Measurements from ENCODE around the gene RCC1. TPM values are rescaled to one million over a fixed set of nuclear protein-coding genes. Genes with fewer than 3 reads are reported as not detected.
"Not testable (repeated sequence)": the region's sequence is repeated elsewhere in the genome, so short reads cannot be mapped to it uniquely, and the experiment has no call there.

RCC1 gene
- polyA plus RNA-seq, 1 donor = 46.2 TPM

DNA sequence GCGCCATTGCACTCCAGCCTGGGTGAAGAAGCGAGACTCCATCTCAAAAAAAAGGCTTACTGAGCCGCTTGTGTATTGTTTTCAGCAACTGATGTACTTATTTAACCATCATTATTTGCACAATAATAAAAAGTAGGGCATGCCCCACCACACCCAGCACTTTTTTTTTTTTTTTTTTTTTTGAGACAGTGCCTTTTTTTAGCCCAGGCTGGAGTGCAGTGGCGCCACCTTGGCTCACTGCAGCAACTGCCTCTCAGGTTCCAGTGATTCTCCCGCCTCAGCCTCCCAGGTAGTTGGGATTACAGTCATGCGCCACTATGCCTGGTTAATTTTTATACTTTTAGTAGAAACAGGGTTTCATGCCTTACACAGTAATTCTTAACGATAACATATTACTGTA lies 34.8 kb downstream of the RCC1 start:
- Histone ChIP-seq H3K4me3 (ENCODE audit: low read length) (no peak overlapping the region), H3K4me1 (ENCODE audit: control insufficient read depth, insufficient read depth, low read length) (no peaks in the 10 kb centered on the region), H3K27ac (ENCODE audit: low read length) (no peak overlapping the region), H3K9me3 (ENCODE audit: control insufficient read depth, low read depth, low read length) (no peaks in the 10 kb centered on the region), H3K27me3 (ENCODE audit: control insufficient read depth, insufficient read depth, low read length) (no peaks in the 10 kb centered on the region), H3K36me3 (ENCODE audit: control insufficient read depth, insufficient read depth, low read length) (peaks cover 29% of the 10 kb centered on the region)
- no peak for DNase-seq
- WGBS (ENCODE audit: insufficient coverage, low lambda C conversion rate) = no CpG with 5 or more reads among the region's 7 CpGs

DNA sequence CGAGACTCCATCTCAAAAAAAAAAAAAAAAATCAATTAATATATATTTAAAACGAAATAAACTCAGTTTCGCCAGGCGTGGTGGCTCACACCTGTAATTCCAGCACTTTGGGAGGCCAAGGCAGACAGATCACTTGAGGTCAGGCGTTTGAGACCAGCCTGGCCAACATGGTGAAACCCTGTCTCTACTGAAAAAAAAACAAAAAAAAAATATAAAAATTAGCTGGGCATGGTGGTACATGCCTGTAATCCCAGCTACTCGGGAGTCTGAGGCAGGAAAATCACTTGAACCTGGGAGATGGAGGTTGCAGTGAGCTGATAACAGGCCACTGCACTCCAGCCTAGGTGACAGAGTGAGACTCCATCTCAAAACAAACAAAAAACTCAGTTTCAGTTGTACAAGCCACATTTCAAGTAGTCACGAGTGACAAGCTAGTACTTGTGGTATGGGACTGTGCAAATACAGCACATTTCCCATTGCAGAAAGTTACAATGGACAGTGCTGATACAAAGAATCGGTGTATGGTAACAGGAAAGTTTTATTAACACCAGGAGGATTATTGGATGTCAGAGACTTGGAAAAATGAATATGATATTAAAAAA lies 35.7 kb downstream of the RCC1 start:
- not testable (repeated sequence) for H3K27me3 ChIP-seq (ENCODE audit: control insufficient read depth, insufficient read depth, low read length); H3K4me1 ChIP-seq (ENCODE audit: control insufficient read depth, insufficient read depth, low read length); H3K9me3 ChIP-seq (ENCODE audit: control insufficient read depth, low read depth, low read length); DNase-seq; H3K4me3 ChIP-seq (ENCODE audit: low read length); H3K27ac ChIP-seq (ENCODE audit: low read length)
- H3K36me3 ChIP-seq (ENCODE audit: control insufficient read depth, insufficient read depth, low read length) = peaks cover 21% of the 10 kb centered on the region
- 89% methylated on average over 2 of the region's 8 CpGs for WGBS (ENCODE audit: insufficient coverage, low lambda C conversion rate)

DNA sequence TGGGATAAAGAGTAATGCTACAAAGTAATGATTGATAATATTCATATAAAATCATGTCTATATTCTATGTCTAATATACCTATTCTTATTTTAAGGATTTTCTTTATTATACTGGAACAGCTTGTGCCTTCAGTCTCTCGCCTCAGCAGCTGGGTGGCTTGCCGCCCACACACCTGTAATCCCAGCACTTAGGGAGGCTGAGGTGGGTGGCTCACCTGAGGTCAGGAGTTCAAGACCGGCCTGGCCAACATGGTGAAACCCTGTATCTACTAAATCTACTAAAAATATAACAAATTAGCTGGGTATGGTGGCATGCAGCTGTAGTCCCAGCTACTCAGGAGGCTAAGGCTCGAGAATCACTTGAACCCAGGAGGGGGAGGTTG lies 39.4 kb downstream of the RCC1 start:
- no peak overlapping the region for H3K4me3 ChIP-seq (ENCODE audit: low read length)
- no peak for DNase-seq
- no peaks in the 10 kb centered on the region for H3K36me3 ChIP-seq (ENCODE audit: control insufficient read depth, insufficient read depth, low read length)
- H3K4me1 ChIP-seq (ENCODE audit: control insufficient read depth, insufficient read depth, low read length) = no peaks in the 10 kb centered on the region
- H3K9me3 ChIP-seq (ENCODE audit: control insufficient read depth, low read depth, low read length) = no peaks in the 10 kb centered on the region
- WGBS (ENCODE audit: insufficient coverage, low lambda C conversion rate) = no CpG with 5 or more reads among the region's 4 CpGs
- no peaks in the 10 kb centered on the region for H3K27me3 ChIP-seq (ENCODE audit: control insufficient read depth, insufficient read depth, low read length)
- H3K27ac ChIP-seq (ENCODE audit: low read length) = no peak overlapping the region

DNA sequence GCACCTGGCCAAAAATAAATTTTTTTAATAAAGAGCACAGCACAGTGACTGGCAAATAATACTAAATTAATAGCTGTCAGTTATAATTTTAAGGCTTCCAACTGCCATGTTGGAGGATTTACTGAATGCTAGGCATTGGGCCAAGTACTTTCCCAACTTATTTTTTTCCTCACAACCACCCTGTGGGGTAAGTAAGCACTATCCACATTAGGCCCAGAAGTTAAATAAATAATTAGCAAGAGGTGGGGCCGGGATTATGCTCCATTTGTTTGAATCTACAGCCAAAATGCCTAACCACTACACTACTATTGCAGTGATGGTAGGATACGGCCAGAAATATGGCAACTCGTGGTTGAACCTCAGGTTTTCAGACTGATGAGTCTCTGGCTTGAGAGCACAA lies 42.5 kb downstream of the RCC1 start:
- H3K4me1 ChIP-seq (ENCODE audit: control insufficient read depth, insufficient read depth, low read length) = no peaks in the 10 kb centered on the region
- no peak for DNase-seq
- H3K27ac ChIP-seq (ENCODE audit: low read length) = no peak overlapping the region
- no peaks in the 10 kb centered on the region for H3K36me3 ChIP-seq (ENCODE audit: control insufficient read depth, insufficient read depth, low read length)
- H3K4me3 ChIP-seq (ENCODE audit: low read length) = no peak overlapping the region
- no peaks in the 10 kb centered on the region for H3K27me3 ChIP-seq (ENCODE audit: control insufficient read depth, insufficient read depth, low read length)
- no CpG with 5 or more reads among the region's 3 CpGs for WGBS (ENCODE audit: insufficient coverage, low lambda C conversion rate)
- H3K9me3 ChIP-seq (ENCODE audit: control insufficient read depth, low read depth, low read length) = no peaks in the 10 kb centered on the region

DNA sequence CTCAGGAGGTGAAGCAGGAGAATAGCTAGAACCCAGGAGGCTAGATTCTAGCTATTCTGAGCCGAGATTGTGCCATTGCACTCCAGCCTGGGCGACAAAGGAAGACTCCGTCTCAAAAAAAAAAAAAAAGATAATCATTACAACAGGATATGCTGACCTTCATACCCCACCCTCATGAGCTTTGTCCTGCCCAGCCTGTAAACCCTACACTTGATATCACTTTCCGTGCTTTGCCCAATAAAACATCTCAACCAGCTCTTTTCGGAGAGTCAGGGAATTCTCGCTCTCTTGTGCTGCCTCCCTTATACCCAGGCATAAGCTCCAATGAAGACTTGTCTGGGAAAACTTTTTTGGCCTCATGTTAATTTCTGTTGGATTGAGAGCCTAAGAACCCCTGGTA lies 45.5 kb downstream of the RCC1 start:
- Histone ChIP-seq H3K4me1 (ENCODE audit: control insufficient read depth, insufficient read depth, low read length) (no peaks in the 10 kb centered on the region), H3K27ac (ENCODE audit: low read length) (no peak overlapping the region), H3K36me3 (ENCODE audit: control insufficient read depth, insufficient read depth, low read length) (peaks cover 2% of the 10 kb centered on the region), H3K4me3 (ENCODE audit: low read length) (no peak overlapping the region), H3K9me3 (ENCODE audit: control insufficient read depth, low read depth, low read length) (no peaks in the 10 kb centered on the region), H3K27me3 (ENCODE audit: control insufficient read depth, insufficient read depth, low read length) (no peaks in the 10 kb centered on the region)
- no CpG with 5 or more reads among the region's 6 CpGs for WGBS (ENCODE audit: insufficient coverage, low lambda C conversion rate)
- DNase-seq = peak; percentile 9 to 50

DNA sequence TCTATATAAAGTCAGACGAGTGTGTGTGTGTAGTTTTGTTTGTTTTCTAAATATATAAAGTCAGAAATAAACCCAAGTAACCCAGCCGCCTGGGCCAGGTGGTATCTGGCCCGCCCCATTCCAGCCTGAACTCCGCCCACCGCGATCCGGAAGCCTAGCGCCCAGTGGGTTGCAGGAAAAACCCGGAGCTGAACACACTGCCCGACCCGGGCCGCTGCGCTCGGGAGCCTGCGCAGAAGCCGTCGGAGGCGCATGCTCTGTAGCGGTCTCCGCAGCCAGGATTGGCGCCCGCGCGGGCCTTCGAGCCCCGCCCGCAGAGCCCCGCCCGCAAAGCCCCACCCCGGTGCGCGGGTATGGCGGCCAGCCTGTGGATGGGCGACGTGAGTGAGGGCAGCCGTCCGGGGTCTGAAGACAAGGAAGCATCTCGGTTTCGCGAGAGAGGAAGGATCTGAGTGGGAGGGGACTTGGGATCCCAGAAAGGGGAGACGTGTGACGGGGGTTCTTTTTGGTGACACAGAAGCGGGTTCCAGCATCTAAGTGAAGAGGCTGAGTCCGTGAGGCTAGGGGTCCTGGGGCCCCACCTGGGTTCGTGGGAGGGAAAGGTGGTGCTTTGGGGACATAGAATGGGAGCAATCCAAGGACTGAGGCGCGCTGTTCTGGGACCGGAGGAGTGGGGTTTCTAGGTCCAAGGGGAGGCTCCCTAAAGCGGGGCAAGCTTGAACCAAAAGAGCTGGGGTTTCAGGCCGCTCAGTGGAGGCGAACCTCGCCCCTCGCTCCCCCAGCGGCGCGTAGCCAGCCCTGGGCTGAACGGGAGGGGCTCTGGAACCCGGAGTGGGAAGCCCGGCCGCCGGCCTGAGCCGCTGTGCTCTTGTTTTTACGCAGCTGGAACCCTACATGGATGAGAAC lies 47.2 kb downstream of the RCC1 start, which contains the start of gene TRNAU1AP:
TRNAU1AP (plus strand) TSS at position 328 of the 906 bp plus-strand sequence; CDS start at position 354, 26 bp downstream.
- whole genome bisulfite sequencing (ENCODE audit: insufficient coverage, low lambda C conversion rate) = no CpG with 5 or more reads among the region's 63 CpGs
- no peaks in the 10 kb centered on the region for H3K27me3 ChIP-seq (ENCODE audit: control insufficient read depth, insufficient read depth, low read length)
- peaks cover 6% of the 10 kb centered on the region for H3K36me3 ChIP-seq (ENCODE audit: control insufficient read depth, insufficient read depth, low read length)
- no peaks in the 10 kb centered on the region for H3K9me3 ChIP-seq (ENCODE audit: control insufficient read depth, low read depth, low read length)
- H3K4me1 ChIP-seq (ENCODE audit: control insufficient read depth, insufficient read depth, low read length) = no peaks in the 10 kb centered on the region
- peak within 1 kb of the TSS; percentile 77 for H3K27ac ChIP-seq (ENCODE audit: low read length)
- H3K4me3 ChIP-seq (ENCODE audit: low read length) = peak within 1 kb of the TSS; percentile 92
- peak; percentile 98 for DNase-seq

DNA sequence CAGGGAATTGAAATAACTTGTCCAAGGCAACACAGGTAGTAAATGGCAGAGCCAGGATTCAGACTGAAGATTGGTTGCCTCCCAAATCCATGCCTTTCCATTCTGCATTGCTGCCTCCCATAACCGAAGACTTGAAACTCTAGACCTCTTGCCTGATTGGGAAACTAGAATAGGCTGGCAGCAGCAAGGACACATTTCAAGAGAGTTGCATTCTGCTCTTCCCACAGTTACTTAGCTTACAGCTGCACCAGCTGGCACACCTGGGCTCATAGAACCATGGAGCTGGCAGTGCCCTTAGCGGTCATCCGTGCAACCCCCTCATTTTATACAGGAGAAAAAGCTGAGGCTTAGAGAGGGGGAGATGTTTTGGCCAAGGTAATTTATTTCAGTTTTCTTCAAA lies 55.0 kb downstream of the RCC1 start:
- no peaks in the 10 kb centered on the region for H3K27me3 ChIP-seq (ENCODE audit: control insufficient read depth, insufficient read depth, low read length)
- no peak for DNase-seq
- H3K4me3 ChIP-seq (ENCODE audit: low read length) = no peak overlapping the region
- WGBS (ENCODE audit: insufficient coverage, low lambda C conversion rate) = no CpG with 5 or more reads among the region's 3 CpGs
- H3K27ac ChIP-seq (ENCODE audit: low read length) = no peak overlapping the region
- H3K9me3 ChIP-seq (ENCODE audit: control insufficient read depth, low read depth, low read length) = no peaks in the 10 kb centered on the region
- no peaks in the 10 kb centered on the region for H3K4me1 ChIP-seq (ENCODE audit: control insufficient read depth, insufficient read depth, low read length)
- peaks cover 58% of the 10 kb centered on the region for H3K36me3 ChIP-seq (ENCODE audit: control insufficient read depth, insufficient read depth, low read length)

DNA sequence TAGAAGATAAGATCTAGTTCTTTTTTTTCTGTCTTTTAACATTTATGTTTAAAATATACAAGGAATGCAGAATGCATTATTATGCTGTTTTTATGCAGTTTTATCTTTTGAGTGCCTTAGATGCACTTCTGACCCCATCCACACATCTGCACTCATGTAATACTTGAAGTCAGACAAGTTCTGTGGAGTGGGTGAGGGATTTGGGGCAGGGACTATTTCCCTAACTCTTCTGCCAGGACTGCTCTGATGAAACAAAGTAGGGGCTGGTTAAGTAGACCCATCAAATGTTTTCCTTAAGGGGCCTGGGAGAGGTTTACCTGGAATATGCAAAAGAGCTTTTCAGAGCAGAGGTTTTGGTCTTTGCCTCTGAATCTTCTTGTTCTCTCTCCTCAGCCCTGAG lies 58.5 kb downstream of the RCC1 start:
- Histone ChIP-seq H3K27ac (ENCODE audit: low read length) (no peak overlapping the region), H3K27me3 (ENCODE audit: control insufficient read depth, insufficient read depth, low read length) (no peaks in the 10 kb centered on the region), H3K4me1 (ENCODE audit: control insufficient read depth, insufficient read depth, low read length) (no peaks in the 10 kb centered on the region), H3K4me3 (ENCODE audit: low read length) (no peak overlapping the region), H3K36me3 (ENCODE audit: control insufficient read depth, insufficient read depth, low read length) (peaks cover 69% of the 10 kb centered on the region), H3K9me3 (ENCODE audit: control insufficient read depth, low read depth, low read length) (no peaks in the 10 kb centered on the region)
- no peak for DNase-seq

DNA sequence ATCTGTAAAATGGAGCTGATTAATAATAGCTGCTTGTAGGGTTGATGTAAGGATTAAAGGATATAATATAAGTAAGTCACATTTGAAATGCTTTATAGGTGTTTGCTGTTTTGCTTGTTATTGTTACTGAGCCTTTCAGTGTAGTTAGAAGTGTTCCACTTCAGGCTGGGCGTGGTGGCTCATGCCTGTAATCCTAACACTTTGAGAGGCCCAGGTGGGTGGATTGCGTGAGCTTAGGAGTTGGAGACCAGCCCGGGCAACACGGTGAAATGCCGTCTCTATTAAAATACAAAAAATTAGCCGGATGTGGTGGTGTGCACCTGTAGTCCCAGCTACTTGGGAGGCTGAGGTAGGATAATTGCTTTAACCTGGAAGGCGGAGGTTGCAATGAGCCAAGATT lies 59.2 kb downstream of the RCC1 start:
- no peaks in the 10 kb centered on the region for H3K27me3 ChIP-seq (ENCODE audit: control insufficient read depth, insufficient read depth, low read length)
- H3K27ac ChIP-seq (ENCODE audit: low read length) = no peak overlapping the region
- no peaks in the 10 kb centered on the region for H3K4me1 ChIP-seq (ENCODE audit: control insufficient read depth, insufficient read depth, low read length)
- no peak for DNase-seq
- peaks cover 64% of the 10 kb centered on the region for H3K36me3 ChIP-seq (ENCODE audit: control insufficient read depth, insufficient read depth, low read length)
- H3K4me3 ChIP-seq (ENCODE audit: low read length) = no peak overlapping the region
- no peaks in the 10 kb centered on the region for H3K9me3 ChIP-seq (ENCODE audit: control insufficient read depth, low read depth, low read length)
- no CpG with 5 or more reads among the region's 7 CpGs for WGBS (ENCODE audit: insufficient coverage, low lambda C conversion rate)

DNA sequence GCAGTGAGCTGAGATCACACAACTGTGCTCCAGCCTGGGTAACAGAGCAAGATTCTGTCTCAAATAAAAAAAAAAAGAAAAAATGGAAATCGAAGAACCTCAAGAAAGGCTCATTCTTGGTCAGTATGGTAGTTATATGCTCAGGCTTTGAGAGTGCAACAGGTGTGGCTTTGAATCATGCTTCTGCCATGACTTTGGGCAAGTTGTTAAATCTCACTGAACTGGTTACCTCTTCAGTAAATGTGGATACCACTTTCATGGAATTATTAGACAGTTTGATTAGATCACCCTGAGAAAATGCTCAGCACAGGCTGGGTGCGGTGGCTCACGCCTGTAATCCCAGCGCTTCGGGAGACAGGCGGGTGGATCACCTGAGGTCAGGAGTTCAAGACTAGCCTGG lies 59.9 kb downstream of the RCC1 start:
- H3K27me3 ChIP-seq (ENCODE audit: control insufficient read depth, insufficient read depth, low read length) = no peaks in the 10 kb centered on the region

More for the DNA sequence above, 59.9 kb downstream of the RCC1 start:
- Histone ChIP-seq H3K36me3 (ENCODE audit: control insufficient read depth, insufficient read depth, low read length) (peaks cover 64% of the 10 kb centered on the region), H3K4me1 (ENCODE audit: control insufficient read depth, insufficient read depth, low read length) (no peaks in the 10 kb centered on the region), H3K9me3 (ENCODE audit: control insufficient read depth, low read depth, low read length) (no peaks in the 10 kb centered on the region), H3K4me3 (ENCODE audit: low read length) (no peak overlapping the region), H3K27ac (ENCODE audit: low read length) (no peak overlapping the region)
- WGBS (ENCODE audit: insufficient coverage, low lambda C conversion rate) = no CpG with 5 or more reads among the region's 6 CpGs
- no peak for DNase-seq
